ENCODE data around the gene SLC27A4.
"Not testable (repeated sequence)": the region's sequence is repeated elsewhere in the genome, so short reads cannot be mapped to it uniquely, and the experiment has no call there.

The SLC27A4 gene

GRCh38 chr9:128324401-128324800 is 15.9 kb upstream of the SLC27A4 start:
- no peak for DNase-seq (ENCODE audit: low read depth in 3 of 3)

DNA sequence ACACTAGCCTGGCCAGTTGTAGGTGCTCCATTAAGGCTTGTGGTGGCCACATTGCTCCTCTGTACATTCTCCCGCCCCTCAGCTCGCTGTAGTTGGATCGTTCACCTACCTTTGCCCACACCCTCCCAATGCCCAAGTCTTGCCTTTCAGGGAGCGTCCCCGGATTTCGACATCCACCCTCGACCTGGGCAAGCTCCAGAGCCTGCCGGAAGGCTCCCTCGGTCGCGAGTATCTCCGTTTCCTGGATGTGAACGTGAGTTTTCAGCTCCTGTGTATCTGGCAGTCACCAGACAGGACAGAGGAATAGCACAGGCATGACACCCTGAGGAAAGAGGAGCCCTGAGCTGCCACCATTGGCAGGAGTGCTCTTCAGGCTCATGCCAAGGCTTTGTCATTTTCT is 14.7 kb upstream of the SLC27A4 start:
- no peak for DNase-seq (ENCODE audit: low read depth in 3 of 3)

DNA sequence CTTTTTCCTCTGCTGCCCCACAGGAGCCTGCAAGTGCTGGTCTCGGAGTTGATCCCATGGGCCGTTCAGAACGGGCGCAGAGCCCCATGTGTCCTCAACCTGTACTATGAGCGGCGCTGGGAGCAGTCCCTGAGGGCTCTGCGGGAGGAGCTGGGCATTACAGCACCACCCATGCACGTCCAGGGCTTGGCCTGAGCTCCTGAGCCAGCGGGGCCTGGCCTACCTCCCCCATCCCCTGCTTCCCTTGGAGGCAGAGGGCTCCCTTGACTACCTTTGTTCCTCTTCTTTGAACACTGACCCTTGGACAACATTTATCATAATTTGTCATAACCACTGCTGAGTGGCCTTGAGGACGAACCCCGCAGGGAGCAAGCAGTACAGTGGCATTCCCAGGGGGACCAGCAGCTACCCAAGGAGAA is 6.9 kb upstream of the SLC27A4 start:
- no peak for DNase-seq (ENCODE audit: low read depth in 3 of 3)

- DNase-seq (ENCODE audit: low read depth in 3 of 3) = no peak
Observed at GRCh38 chr9:128335161-128335560, 5.2 kb upstream of the SLC27A4 start.

GRCh38 chr9:128335914-128336313 is 4.4 kb upstream of the SLC27A4 start:
- DNase-seq (ENCODE audit: low read depth in 3 of 3) = no peak

DNA sequence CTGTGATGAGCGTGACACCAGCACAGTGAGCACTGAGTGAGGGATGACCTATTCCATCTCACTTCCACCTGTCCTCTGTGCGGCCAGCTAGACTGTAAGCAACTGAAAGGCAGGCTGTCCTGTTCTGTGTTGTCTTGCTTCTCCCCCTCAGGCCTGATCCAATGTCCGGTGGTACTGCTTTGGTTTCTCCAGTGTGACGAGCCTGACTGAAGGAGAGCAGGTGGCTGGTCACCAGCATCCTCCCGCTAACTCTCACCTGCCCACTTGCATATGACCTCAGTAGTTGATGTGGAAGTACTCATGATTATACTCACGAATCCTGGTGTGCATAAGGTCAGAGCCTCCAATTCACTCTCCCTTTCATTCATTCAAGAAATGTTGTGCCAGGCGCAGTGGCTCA is 2.4 kb upstream of the SLC27A4 start:
- DNase-seq (ENCODE audit: low read depth in 3 of 3) = no peak

- not testable (repeated sequence) for DNase-seq (ENCODE audit: low read depth in 3 of 3)
Observed at GRCh38 chr9:128338852-128339614, 1.3 kb upstream of the SLC27A4 start.

DNA sequence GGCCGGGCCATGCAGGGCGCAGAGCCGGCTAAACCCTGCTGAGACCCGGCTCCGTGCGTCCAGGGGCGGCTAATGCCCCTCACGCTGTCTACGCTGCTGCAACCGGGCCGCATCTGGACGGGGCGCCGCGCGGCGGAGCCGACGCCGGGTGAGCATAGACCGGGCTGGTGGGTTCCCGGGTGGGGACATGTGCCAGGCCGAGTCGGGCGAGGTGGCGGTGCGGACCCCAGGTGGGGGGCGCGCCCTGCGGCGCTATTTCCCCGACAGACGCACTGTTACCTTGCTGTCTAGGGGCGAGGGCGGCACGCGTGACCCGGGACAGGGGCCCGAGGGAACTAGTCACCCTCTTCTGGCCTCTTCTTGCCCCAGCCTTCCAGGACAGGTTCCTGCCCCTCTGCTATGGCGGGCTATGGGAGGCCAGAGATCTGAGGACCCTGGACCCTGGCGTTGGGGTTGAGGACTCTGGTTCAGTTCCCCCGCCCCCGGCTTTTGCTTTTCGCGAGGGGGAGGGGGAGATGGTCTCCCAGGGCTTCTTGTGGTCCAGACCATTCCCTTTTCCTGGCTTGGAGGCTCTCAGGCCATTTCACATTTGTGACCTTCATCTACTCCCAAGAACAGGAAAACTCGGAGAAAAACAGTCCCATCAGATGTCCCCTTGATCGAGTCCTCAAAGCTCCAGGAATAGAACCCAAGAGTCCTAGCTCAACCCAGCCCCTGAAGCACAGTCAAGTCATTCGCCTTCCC is 536 bp downstream of the SLC27A4 start:
- DNase-seq (ENCODE audit: low read depth in 3 of 3) = peak in 1 of 3 donors; percentile 21

DNA sequence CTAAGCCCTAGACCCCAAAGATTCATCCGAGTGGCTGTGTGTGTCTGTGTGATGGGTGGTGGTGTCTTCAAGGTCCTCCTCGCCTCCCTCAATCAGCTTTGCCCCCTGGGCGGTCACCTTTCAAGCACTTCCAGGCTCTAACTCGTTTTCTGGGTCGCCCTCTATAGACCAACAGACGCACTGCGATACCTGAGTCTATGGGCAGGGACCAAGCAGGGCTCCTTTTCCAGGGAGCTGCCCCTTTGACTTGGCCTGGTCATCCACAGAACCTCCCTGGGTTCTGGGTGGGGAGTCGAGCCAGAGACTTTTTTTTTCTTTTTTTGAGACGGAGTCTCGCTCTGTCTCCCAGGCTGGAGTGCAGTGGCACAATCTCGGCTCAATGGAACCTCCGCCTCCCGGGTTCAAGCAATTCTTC is 1.1 kb downstream of the SLC27A4 start:
- peak; percentile 47 to 55 (median 51) for DNase-seq (ENCODE audit: low read depth in 3 of 3)

DNA sequence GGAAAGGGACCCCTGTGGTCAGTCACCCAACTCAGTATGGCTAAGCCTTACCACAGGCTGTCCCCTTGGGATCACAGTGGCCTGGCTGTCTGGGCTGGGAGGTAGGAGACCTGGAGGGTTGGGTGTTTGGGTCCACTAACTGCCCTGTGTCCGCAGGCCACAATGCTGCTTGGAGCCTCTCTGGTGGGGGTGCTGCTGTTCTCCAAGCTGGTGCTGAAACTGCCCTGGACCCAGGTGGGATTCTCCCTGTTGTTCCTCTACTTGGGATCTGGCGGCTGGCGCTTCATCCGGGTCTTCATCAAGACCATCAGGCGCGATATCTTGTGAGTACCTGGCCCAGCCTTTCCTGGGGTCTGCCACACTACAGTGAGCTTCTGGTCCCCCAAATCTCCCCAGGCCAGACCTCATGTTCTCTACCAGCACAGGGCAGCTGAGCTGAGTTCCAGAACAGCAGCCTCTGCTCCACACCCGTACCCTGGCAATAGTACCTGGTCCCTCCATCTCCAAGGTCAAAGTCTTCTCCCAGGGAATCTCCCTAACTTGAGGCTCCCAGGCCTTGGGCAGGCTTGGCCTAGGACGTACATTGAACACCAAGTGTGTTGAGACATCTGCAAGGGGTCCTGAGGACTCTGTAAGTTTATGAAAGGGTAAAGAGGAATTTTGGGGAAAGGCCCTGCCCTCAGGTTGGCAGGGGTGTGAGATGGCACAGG is 2.8 kb downstream of the SLC27A4 start:
- no peak for DNase-seq (ENCODE audit: low read depth in 3 of 3)

DNA sequence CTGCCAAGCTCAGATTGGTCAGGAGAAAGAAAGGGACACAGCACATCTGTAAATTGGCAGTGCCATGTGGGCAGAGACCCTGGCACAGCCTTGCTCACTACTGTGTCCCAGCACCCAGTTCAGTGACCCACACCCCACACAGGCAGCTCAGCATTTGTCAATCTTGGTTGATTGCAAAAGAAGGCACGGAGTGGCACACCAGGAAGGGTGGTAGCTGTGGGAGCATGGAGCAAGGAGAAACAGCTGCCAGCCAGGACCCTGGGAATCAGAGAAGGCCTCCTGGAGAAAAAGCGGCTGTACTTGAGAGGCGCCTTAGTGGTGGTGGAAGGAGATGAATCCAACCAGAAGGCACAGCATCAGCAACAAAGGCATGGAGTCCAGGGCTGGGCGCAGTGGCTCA is 3.5 kb downstream of the SLC27A4 start:
- no peak for DNase-seq (ENCODE audit: low read depth in 3 of 3)

DNA sequence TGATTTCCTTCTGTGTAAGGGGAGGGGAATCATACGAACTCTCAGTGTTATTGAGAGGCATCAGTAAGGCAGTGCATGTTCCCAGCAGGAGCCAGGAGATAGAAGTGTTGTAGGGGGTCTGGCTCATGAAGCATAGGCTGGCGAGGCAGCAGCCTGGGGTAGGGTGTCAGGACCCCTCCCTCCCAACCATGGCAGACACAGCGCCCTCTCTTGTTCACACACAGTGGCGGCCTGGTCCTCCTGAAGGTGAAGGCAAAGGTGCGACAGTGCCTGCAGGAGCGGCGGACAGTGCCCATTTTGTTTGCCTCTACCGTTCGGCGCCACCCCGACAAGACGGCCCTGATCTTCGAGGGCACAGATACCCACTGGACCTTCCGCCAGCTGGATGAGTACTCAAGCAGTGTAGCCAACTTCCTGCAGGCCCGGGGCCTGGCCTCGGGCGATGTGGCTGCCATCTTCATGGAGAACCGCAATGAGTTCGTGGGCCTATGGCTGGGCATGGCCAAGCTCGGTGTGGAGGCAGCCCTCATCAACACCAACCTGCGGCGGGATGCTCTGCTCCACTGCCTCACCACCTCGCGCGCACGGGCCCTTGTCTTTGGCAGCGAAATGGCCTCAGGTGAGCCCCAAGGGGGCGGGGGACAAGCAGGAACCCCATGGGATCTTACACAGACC is 4.7 kb downstream of the SLC27A4 start:
- DNase-seq (ENCODE audit: low read depth in 3 of 3) = no peak

DNA sequence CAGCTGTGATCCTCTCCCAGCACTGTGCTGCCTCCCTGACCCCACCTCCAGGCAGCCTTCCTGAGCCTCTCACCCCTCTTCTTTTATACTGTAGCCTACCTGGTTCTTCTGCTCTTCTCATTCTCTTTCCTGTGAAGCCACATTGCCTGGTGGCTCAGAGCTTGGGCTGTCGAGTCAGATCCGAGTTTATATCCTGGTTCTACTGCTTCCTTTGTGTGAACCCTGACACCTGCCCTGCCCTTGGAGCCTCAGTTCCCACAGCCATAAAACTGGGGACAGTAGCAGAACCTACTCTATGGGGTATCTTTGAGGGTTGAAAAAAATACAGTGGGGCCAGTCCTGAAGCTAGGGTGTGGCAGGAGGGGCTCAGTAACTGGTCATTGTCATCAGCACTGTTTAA is 8.8 kb downstream of the SLC27A4 start:
- DNase-seq (ENCODE audit: low read depth in 3 of 3) = no peak

DNA sequence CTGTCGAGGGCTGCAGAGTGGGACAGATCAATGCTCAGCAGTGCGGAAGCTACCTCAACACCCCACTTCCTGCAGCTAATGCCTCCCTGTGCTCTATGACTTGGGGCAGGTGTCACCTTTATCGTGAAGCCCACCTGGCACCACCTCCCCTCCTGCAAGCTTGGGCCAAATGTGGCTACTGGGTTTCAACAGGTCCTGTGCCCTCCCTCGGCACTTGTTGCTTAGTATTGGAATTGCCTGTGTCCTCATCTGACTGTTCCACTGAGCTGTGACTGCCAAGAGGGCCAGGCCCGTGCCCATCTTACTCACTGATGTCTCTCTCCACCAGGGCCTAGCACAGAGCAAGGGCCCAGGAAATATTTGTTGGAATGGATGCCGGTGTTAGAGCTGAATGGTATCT is 9.4 kb downstream of the SLC27A4 start:
- no peak for DNase-seq (ENCODE audit: low read depth in 3 of 3)

GRCh38 chr9:128355451-128355850 is 15.1 kb downstream of the SLC27A4 start:
- no peak for DNase-seq (ENCODE audit: low read depth in 3 of 3)

GRCh38 chr9:128358090-128358489 is 17.8 kb downstream of the SLC27A4 start:
- DNase-seq (ENCODE audit: low read depth in 3 of 3) = no peak

- no peak for DNase-seq (ENCODE audit: low read depth in 3 of 3)
Observed at GRCh38 chr9:128358861-128359260, 18.5 kb downstream of the SLC27A4 start.

DNA sequence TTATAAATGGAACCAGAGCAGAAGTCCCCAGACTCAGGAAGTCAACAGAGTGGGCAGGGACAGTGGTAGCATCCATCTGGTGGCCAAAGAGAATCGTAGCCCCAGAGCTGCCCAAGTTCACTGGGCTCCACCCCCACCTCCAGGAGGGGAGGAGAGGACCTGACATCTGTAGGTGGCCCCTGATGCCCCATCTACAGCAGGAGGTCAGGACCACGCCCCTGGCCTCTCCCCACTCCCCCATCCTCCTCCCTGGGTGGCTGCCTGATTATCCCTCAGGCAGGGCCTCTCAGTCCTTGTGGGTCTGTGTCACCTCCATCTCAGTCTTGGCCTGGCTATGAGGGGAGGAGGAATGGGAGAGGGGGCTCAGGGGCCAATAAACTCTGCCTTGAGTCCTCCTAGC is 20.5 kb downstream of the SLC27A4 start:
- no peak for DNase-seq (ENCODE audit: low read depth in 3 of 3)

- no peak for DNase-seq (ENCODE audit: low read depth in 3 of 3)
Observed at GRCh38 chr9:128361296-128361985, 21.1 kb downstream of the SLC27A4 start.

DNA sequence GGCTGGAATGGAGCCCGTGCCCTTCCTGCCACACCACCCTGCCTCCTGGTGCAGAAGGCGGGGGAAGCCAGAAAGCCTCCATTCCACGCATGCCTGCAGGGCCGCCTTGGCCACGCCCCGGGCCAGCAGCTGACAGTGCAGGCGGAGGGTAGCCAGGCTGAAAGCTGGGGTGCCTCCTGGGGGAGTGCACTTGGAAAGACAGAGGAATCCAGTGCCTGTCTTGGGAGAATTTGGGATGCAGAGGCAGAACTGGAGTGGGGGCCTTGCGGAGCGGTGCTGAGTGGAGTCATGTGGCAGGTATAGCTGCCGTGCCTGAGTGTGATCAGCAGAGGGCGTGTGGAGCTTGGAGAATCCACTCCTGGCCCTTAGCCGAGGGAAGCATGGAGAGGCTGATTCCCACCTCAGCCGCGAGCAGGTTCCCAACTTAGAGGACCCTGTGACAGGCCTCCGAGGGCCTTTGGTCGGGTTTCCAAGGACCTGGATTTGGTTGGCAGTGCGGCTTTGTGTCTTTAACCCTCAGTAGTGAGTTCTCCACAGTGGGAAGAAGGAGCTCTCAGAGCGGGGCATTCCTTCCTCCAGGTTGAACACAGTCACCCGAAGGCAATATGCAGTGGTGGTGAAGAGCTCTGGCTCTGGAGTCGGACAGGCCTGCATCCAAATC is 21.8 kb downstream of the SLC27A4 start:
- peak; percentile 52 to 67 (median 55) for DNase-seq (ENCODE audit: low read depth in 3 of 3)

GRCh38 chr9:128362774-128363173 is 22.4 kb downstream of the SLC27A4 start:
- DNase-seq (ENCODE audit: low read depth in 3 of 3) = no peak

Data from stimulated activated CD4-positive, alpha-beta T cell treated with anti-CD3 and anti-CD28 coated beads, TNF-alpha, amount 100 ng/mL, for 48 hours (primary cell).